ENCODE measurements around the gene BFSP2. TPM values are rescaled to one million over a fixed set of nuclear protein-coding genes. Genes with fewer than 3 reads are reported as not detected.

Gene BFSP2
- total and polyA plus RNA-seq, 2 donors (not counting 3 experiments of a cell fraction or from before 2014, with no cell fraction given): not detected

GRCh38 chr3:133387341-133387740 lies 12.5 kb upstream of the BFSP2 start:
- Histone ChIP-seq H3K27ac (ENCODE audit: insufficient read depth, low read depth, low read length) (no peak overlapping the region), H3K4me1 (ENCODE audit: control insufficient read depth, extremely low read depth, insufficient read depth, low read length) (peaks cover 8% of the 10 kb centered on the region), H3K9me1 (replicated peaks; ENCODE audit: control insufficient read depth, extremely low read depth, insufficient read depth, low read length) (no peaks in the 10 kb centered on the region), H3K27me3 (ENCODE audit: control insufficient read depth in 2 of 2, insufficient read depth in 2 of 2, low read length in 2 of 2) (peaks cover 0 to 2% of the 10 kb centered on the region in 2 experiments), H3K79me2 (ENCODE audit: control insufficient read depth, insufficient read depth, low read length) (no peaks in the 10 kb centered on the region), H4K20me1 (replicated peaks; ENCODE audit: control insufficient read depth, extremely low read depth, insufficient read depth, low read length) (no peaks in the 10 kb centered on the region), H3K4me3 (replicated peaks in 1 of 3; ENCODE audit: insufficient read depth in 1 of 3, low read depth in 1 of 3, low read length in 3 of 3) (no peak overlapping the region), H3K9me3 (replicated peaks; ENCODE audit: control insufficient read depth, insufficient read depth, low read length) (no peaks in the 10 kb centered on the region), H2AFZ (ENCODE audit: low read depth, low read length) (no peak overlapping the region), H3K4me2 (ENCODE audit: insufficient read depth, low read length) (no peak overlapping the region), H3K36me3 (ENCODE audit: control insufficient read depth in 2 of 2, extremely low read depth in 1 of 2, insufficient read depth in 2 of 2, low read length in 2 of 2) (no peaks in the 10 kb centered on the region), H3K9ac (replicated peaks; ENCODE audit: extremely low read depth, insufficient read depth, low read length) (no peak overlapping the region)
- TF ChIP-seq CTCF (IDR thresholded peaks at IDR 0.05; ENCODE audit: extremely low read depth in 1 of 2, insufficient read depth in 1 of 2, low read depth in 1 of 2, low read length in 2 of 2): no peak
- no peak for TF ChIP-seq EZH2 (IDR thresholded peaks at IDR 0.05; ENCODE audit: borderline replicate concordance, low read depth, low read length, severe bottlenecking)
- no peak for TF ChIP-seq POLR2AphosphoS5 (IDR thresholded peaks at IDR 0.05; ENCODE audit: insufficient read depth, low read depth, low read length)
- TF ChIP-seq MYC (IDR thresholded peaks at IDR 0.05; ENCODE audit: low read depth, low read length): no peak
- TF ChIP-seq MAX (IDR thresholded peaks at IDR 0.05; ENCODE audit: insufficient read depth, insufficient read length): no peak
- no peak for TF ChIP-seq POLR2A (IDR thresholded peaks at IDR 0.05; ENCODE audit: low read depth, low read length)
- no peak for TF ChIP-seq FOS (IDR thresholded peaks at IDR 0.05; ENCODE audit: borderline replicate concordance, insufficient read depth, low read length)
- no peak for TF ChIP-seq GATA2 (IDR thresholded peaks at IDR 0.05; ENCODE audit: insufficient read depth, insufficient read length, low read depth, low read length)
- no peak for TF ChIP-seq JUN (IDR thresholded peaks at IDR 0.05; ENCODE audit: borderline replicate concordance, insufficient read depth, insufficient read length, low read depth)
- intact Hi-C loops (cut with micrococcal nuclease) (no loop called here), dilution Hi-C loops (cut with MboI; ENCODE audit: extremely low pct_ligation_motif_present, low sequenced_read_pairs) (no loop called here)
- ChIA-PET CTCF (interaction anchor here (1.1 to 19.2 kb wide), 4 partner anchors 10 to 655 kb away, joined by 3 to 528 read pairs (median 70); no protein-coding TSS in a partner anchor), POLR2A (no interaction called here)
- DNase-seq (ENCODE audit: low read depth, low spot score) (no peak), FAIRE-seq (no peak)
- no TSS peak for BruUV-seq (replicated peaks)
